Caco-2 (cell line): ENCODE data around the gene TOMM6. TPM values are rescaled to one million over a fixed set of nuclear protein-coding genes. Genes with fewer than 3 reads are reported as not detected.
A peak's percentile ranks its signal among the peaks of the same experiment; 100 is the strongest.

Experiments
- BruUV-seq: library from RNA; stranded (reverse); fragments of 400-500 nt; replicated peaks from 2 replicates; lab custom pipeline; 2021; lab: Mats Ljungman, UMichigan
- CTCF ChIA-PET: fragments of 300-600 bp; sonication (Branson Sonifier 250); formaldehyde crosslinking; loops from one replicate; lab custom pipeline; 2022; ENCODE audit warnings: antibody characterized with exemption; lab: Charles Lee
- POLR2A ChIA-PET: fragments of 300-600 bp; sonication (Branson Sonifier 250); formaldehyde crosslinking; loops from one replicate; lab custom pipeline; 2022; ENCODE audit warnings: antibody characterized with exemption; lab: Charles Lee
- DNase-seq, 2 experiments: peaks; one replicate each; pipeline versions ENCODE4 v3.0.0 to v3.0.0-alpha.2; 2020 to 2022
- H3K27me3 ChIP-seq: replicated peaks from 2 replicates; pipeline ENCODE4 v1.6.0; 2011; ENCODE audit warnings: low read length; ENCODE audit not compliant: control insufficient read depth, insufficient read depth
- H3K36me3 ChIP-seq: 2 replicates; pipeline ENCODE4 v1.5.1; 2011; ENCODE audit warnings: low read length; ENCODE audit not compliant: control insufficient read depth, insufficient read depth
- H3K4me1 ChIP-seq: fragments of 250-450 bp; sonication (Bioruptor Pico); 2 replicates; pipeline ENCODE4 v1.5.1; 2020; ENCODE audit warnings: mild to moderate bottlenecking
- H3K4me3 ChIP-seq: 2 replicates; pipeline ENCODE4 v1.5.1; 2011; ENCODE audit warnings: low read depth, mild to moderate bottlenecking, control low read depth, low read length
- H3K9me3 ChIP-seq: fragments of 250-450 bp; sonication (Bioruptor Pico); 2 replicates; pipeline ENCODE4 v1.5.1; 2020; ENCODE audit warnings: mild to moderate bottlenecking, moderate library complexity
- H3K27ac Mint-ChIP-seq: one replicate; pipeline ENCODE4 v1.8.0; 2022; ENCODE audit warnings: mixed read lengths; ENCODE audit not compliant: unreplicated experiment
- H3K27me3 Mint-ChIP-seq: one replicate; pipeline ENCODE4 v1.8.0; 2022; ENCODE audit warnings: mixed read lengths; ENCODE audit not compliant: insufficient read depth, unreplicated experiment
- H3K36me3 Mint-ChIP-seq: one replicate; pipeline ENCODE4 v1.8.0; 2022; ENCODE audit warnings: mild to moderate bottlenecking, mixed read lengths; ENCODE audit not compliant: insufficient read depth, unreplicated experiment
- H3K4me1 Mint-ChIP-seq: one replicate; pipeline ENCODE4 v1.8.0; 2022; ENCODE audit warnings: low read depth, mixed read lengths; ENCODE audit not compliant: unreplicated experiment
- H3K4me3 Mint-ChIP-seq: one replicate; pipeline ENCODE4 v1.8.0; 2022; ENCODE audit warnings: mild to moderate bottlenecking, moderate library complexity, mixed read lengths; ENCODE audit not compliant: unreplicated experiment
- H3K9me3 Mint-ChIP-seq: one replicate; pipeline ENCODE4 v1.8.0; 2022; ENCODE audit warnings: mixed read lengths; ENCODE audit not compliant: unreplicated experiment
- CTCF ChIP-seq, 2 experiments: fragments of 200-600 bp in 1 of 2; IDR thresholded peaks; 1 replicate in 1 of 2; 2 replicates in 1 of 2; pipeline versions ENCODE4 v1.5.1 to v1.8.0; 2011 to 2022; ENCODE audit warnings: antibody characterized with exemption in 1 of 2, control low read depth in 1 of 2, inconsistent platforms in 1 of 2, low read depth in 1 of 2, low read length in 1 of 2, mild to moderate bottlenecking in 1 of 2, moderate library complexity in 1 of 2; ENCODE audit not compliant: insufficient read depth in 1 of 2, severe bottlenecking in 1 of 2, unreplicated experiment in 1 of 2
- intact Hi-C: fragments of 100-400 bp; cut with micrococcal nuclease; formaldehyde crosslinking; loops from one replicate; pipeline ENCODE4 v1.10.0; 2022; ENCODE audit not compliant: unreplicated experiment
- total RNA-seq: library from RNA; stranded (reverse); gene quantifications from 2 replicates; pipeline ENCODE4 v1.2.3, GENCODE V29; 2022

Gene TOMM6
- total RNA-seq, 1 experiment from 2014 or later, result 224 TPM

GRCh38 chr6:41798901-41799558 is 11.5 kb downstream of the TOMM6 start:
- no peaks in the 10 kb centered on the region for H3K27me3 ChIP-seq
- H3K4me3 ChIP-seq, result no peak overlapping the region
- no peak overlapping the region for H3K4me3 Mint-ChIP-seq
- no peak overlapping the region for H3K27ac Mint-ChIP-seq
- no peak for TF ChIP-seq CTCF (IDR thresholded peaks at IDR 0.05; ENCODE audit: insufficient read depth in 1 of 2, low read depth in 1 of 2, low read length in 1 of 2, severe bottlenecking in 1 of 2, unreplicated experiment in 1 of 2)
- no peaks in the 10 kb centered on the region for H3K9me3 Mint-ChIP-seq
- no peaks in the 10 kb centered on the region for H3K9me3 ChIP-seq
- intact Hi-C loops, result no loop called here
- BruUV-seq, result no TSS peak
- no peaks in the 10 kb centered on the region; the same call in none of the 2 replicates for H3K36me3 ChIP-seq
- POLR2A ChIA-PET, result no interaction called here
- peaks cover 14% of the 10 kb centered on the region for H3K36me3 Mint-ChIP-seq
- DNase-seq, result no peak
- CTCF ChIA-PET, result interaction anchor here (0.6 to 1.3 kb wide), 2 partner anchors 13 to 472 kb away, joined by 4 read pairs; no protein-coding TSS in a partner anchor
- H3K4me1 ChIP-seq, result no peaks in the 10 kb centered on the region
- H3K27me3 Mint-ChIP-seq, result no peaks in the 10 kb centered on the region
- H3K4me1 Mint-ChIP-seq, result no peaks in the 10 kb centered on the region

GRCh38 chr6:41799559-41799911 is 12.0 kb downstream of the TOMM6 start:
- Histone ChIP-seq H3K4me1 (no peaks in the 10 kb centered on the region), H3K27me3 (no peaks in the 10 kb centered on the region), H3K4me3 (no peak overlapping the region), H3K9me3 (no peaks in the 10 kb centered on the region), H3K36me3 (no peaks in the 10 kb centered on the region; the same call in none of the 2 replicates)
- Mint-ChIP-seq H3K36me3 (peaks cover 14% of the 10 kb centered on the region), H3K4me1 (no peaks in the 10 kb centered on the region), H3K27ac (no peak overlapping the region), H3K27me3 (no peaks in the 10 kb centered on the region), H3K4me3 (no peak overlapping the region), H3K9me3 (no peaks in the 10 kb centered on the region)
- BruUV-seq, result no TSS peak
- POLR2A ChIA-PET, result no interaction called here
- no peak for TF ChIP-seq CTCF (IDR thresholded peaks at IDR 0.05; ENCODE audit: insufficient read depth in 1 of 2, low read depth in 1 of 2, low read length in 1 of 2, severe bottlenecking in 1 of 2, unreplicated experiment in 1 of 2)
- CTCF ChIA-PET, result interaction anchor here (0.6 to 1.3 kb wide), 2 partner anchors 13 to 472 kb away, joined by 4 read pairs; no protein-coding TSS in a partner anchor
- no peak for DNase-seq
- intact Hi-C loops, result no loop called here

- POLR2A ChIA-PET, result no interaction called here
- TF ChIP-seq CTCF (IDR thresholded peaks at IDR 0.05; ENCODE audit: insufficient read depth in 1 of 2, low read depth in 1 of 2, low read length in 1 of 2, severe bottlenecking in 1 of 2, unreplicated experiment in 1 of 2), result peak; percentile 37 to 52
- no TSS peak for BruUV-seq
- no peaks in the 10 kb centered on the region for H3K27me3 ChIP-seq
- H3K9me3 ChIP-seq, result no peaks in the 10 kb centered on the region
- no peaks in the 10 kb centered on the region for H3K4me1 ChIP-seq
- Mint-ChIP-seq H3K36me3 (peaks cover 15% of the 10 kb centered on the region), H3K27ac (no peak overlapping the region), H3K4me1 (no peaks in the 10 kb centered on the region), H3K9me3 (no peaks in the 10 kb centered on the region), H3K4me3 (no peak overlapping the region), H3K27me3 (no peaks in the 10 kb centered on the region)
- intact Hi-C loops, result loop anchor here (1.0 to 5.0 kb wide), 2 partner anchors 136 to 243 kb away; no protein-coding TSS in a partner anchor
- H3K36me3 ChIP-seq, result no peaks in the 10 kb centered on the region; the same call in none of the 2 replicates
- CTCF ChIA-PET, result interaction anchor here (0.9 to 1.2 kb wide), 5 partner anchors 68 to 244 kb away, joined by 3 to 7 read pairs (median 4); partner anchors contain the start of genes BYSL, CCND3 and MED20
- no peak overlapping the region for H3K4me3 ChIP-seq
- DNase-seq, result peak in 1 of 2 experiments; percentile 31
These were observed 13.9 kb downstream of the TOMM6 start for GRCh38 chr6:41801380-41801779.
